ENCODE data around the gene YAP1. TPM values are rescaled to one million over a fixed set of nuclear protein-coding genes. Genes with fewer than 3 reads are reported as not detected.

YAP1 gene
- total RNA-seq, 1 donor from 2014 or later: 84.8 TPM

GRCh38 chr11:102241026-102241425 is 130.8 kb downstream of the YAP1 start:
- TF ChIP-seq CTCF (conservative IDR thresholded peaks at IDR 0.05; ENCODE audit: low read depth, low read length): no peak
- no peak overlapping the region for H3K4me3 ChIP-seq (ENCODE audit: low read depth, low read length)
- no peak for DNase-seq (ENCODE audit: low read depth)

GRCh38 chr11:102243399-102243884 is 133.2 kb downstream of the YAP1 start:
- no peak overlapping the region for H3K4me3 ChIP-seq (ENCODE audit: low read depth, low read length)
- no peak for TF ChIP-seq CTCF (conservative IDR thresholded peaks at IDR 0.05; ENCODE audit: low read depth, low read length)
- no peak for DNase-seq (ENCODE audit: low read depth)

- H3K4me3 ChIP-seq (ENCODE audit: low read depth, low read length): no peak overlapping the region
- no peak for DNase-seq (ENCODE audit: low read depth)
- no peak for TF ChIP-seq CTCF (conservative IDR thresholded peaks at IDR 0.05; ENCODE audit: low read depth, low read length)
These were observed 134.6 kb downstream of the YAP1 start for GRCh38 chr11:102244681-102245409.

GRCh38 chr11:102251423-102251822 is 141.2 kb downstream of the YAP1 start:
- no peak for DNase-seq (ENCODE audit: low read depth)
- H3K4me3 ChIP-seq (ENCODE audit: low read depth, low read length): no peak overlapping the region
- TF ChIP-seq CTCF (conservative IDR thresholded peaks at IDR 0.05; ENCODE audit: low read depth, low read length): no peak

- no peak for DNase-seq (ENCODE audit: low read depth)
- TF ChIP-seq CTCF (conservative IDR thresholded peaks at IDR 0.05; ENCODE audit: low read depth, low read length): no peak
- H3K4me3 ChIP-seq (ENCODE audit: low read depth, low read length): no peak overlapping the region
These were observed 142.2 kb downstream of the YAP1 start for GRCh38 chr11:102252339-102252891.

- no peak for DNase-seq (ENCODE audit: low read depth)
- TF ChIP-seq CTCF (conservative IDR thresholded peaks at IDR 0.05; ENCODE audit: low read depth, low read length): no peak
- H3K4me3 ChIP-seq (ENCODE audit: low read depth, low read length): no peak overlapping the region
These were observed 142.9 kb downstream of the YAP1 start for GRCh38 chr11:102253020-102253715.

Data from epithelial cell of proximal tubule (primary cell).